IPS-18c (cell line): Measurements from ENCODE around the gene TEX26.

Experiments
- H3K4me3 ChIP-seq: 2 replicates; pipeline ENCODE4 v1.7.0; 2013; ENCODE audit warnings: low read depth, mild to moderate bottlenecking, low read length, moderate library complexity; ENCODE audit not compliant: insufficient read depth
- H3K9me3 ChIP-seq: one replicate; pipeline ENCODE4 v1.6.1; 2013; ENCODE audit warnings: mild to moderate bottlenecking, low read length, moderate library complexity; ENCODE audit not compliant: control insufficient read depth, insufficient read depth

Gene TEX26

DNA sequence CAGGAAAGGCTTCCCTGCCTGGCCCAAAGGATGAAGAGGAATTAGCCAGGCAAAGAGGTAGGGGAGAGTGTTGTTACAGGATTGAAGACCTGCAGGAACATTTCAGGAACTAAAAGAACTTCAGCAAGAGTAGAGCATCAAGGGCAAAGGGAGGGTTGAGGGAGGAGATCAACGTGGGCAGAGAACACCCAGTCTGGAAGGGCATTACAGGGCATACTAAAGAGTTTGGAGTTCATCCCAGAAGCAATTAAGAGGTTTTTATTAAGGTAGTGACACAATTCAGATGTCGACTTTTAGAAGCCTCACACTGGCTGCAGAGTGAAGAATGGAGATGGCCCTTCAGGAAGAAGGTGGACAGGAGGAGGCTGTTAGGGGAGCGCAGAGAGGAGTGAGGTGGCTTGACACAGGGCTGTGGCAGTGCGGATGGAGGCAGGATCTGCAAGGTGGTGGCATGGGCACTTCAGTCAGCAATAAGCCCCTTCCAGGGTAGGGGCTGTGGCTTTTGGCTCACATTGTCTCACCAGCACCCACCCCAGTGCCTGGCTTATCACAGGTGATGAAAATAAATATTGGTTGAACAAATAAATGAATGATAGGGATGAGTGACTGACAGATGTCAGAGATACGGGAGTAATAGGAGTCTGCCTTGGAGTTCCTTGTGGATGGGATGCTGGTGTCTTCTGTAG is 24.9 kb downstream of the TEX26 start:
- H3K4me3 ChIP-seq, result no peak overlapping the region
- no peaks in the 10 kb centered on the region for H3K9me3 ChIP-seq

DNA sequence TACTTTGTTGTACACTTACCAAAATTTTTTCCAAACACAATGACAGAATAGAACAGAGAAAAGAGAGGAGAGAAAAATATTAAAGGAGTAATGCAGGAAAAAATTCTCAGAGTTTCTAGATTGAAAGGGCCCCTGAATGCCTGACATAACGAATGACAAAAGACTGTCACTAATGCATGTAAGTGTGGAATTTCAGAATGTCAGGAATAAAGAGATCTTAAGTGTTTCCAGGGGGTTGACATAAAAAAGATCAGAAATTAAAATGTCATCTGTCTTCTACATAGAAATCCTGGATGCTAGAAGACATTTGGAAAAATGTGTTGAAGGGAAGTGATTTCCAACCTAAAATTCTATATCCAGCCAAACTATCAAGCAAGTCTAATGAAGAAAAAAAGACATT is 27.2 kb downstream of the TEX26 start:
- H3K9me3 ChIP-seq, result no peaks in the 10 kb centered on the region
- no peak overlapping the region for H3K4me3 ChIP-seq

DNA sequence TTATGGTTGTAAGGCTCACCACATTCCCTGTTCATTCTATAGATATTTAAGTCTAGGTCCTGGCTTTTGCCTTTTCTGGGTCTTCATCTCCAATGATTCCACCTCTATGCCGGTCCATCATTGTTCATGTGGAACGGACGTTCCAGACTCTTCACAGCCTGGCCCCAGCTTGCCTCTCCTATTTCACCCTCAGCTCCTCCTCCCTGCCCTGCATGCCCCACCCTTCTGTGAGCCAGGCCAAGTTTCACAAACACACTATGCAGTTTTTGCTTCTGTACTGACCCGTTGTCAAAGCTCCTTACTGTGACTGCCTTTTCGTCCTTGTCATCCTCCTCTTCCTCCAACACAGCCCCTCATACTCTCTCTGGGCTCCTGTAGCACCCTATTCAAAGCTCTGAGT is 31.3 kb downstream of the TEX26 start:
- H3K4me3 ChIP-seq, result no peak overlapping the region

DNA sequence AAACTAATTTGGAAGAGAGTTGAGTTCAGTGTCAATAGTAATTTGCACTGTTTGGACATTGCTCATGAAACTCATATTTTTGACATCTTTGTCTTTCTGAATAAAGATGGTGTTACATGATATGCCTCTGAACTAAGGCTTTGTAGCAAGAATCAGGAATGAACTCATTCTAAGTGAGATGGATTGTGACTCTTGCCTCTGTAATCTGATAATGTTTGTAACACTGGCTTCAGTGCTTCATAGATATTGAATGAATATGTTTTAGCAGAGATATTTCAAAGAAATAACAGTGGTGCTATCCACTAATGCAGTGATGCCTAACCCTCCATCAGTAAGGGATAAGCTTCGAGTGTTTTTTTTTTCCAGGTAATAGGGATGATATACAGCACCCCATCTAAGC is 32.9 kb downstream of the TEX26 start:
- H3K9me3 ChIP-seq, result peaks cover 2% of the 10 kb centered on the region
- H3K4me3 ChIP-seq, result no peak overlapping the region

More for the DNA sequence above, 31.3 kb downstream of the TEX26 start:
- peaks cover 2% of the 10 kb centered on the region for H3K9me3 ChIP-seq

DNA sequence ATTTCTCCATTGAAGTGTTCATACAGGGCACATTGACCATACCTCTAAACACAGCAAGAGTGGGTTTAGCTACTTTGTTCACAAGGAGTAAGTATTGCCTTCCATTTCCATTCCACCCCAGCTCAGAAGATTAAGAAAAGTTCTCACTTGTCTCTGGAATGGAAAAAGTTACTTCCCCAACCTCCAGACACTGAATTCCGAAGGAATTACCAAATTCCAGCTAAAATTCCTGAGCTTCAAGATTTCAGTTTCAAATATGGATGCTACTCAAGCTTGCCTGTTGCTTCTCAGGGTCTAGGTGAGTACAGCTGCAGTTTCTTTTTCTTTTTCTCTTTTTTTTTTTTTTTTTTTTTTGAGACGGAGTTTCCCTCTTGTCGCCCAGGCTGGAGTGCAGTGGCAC is 33.6 kb downstream of the TEX26 start:
- Histone ChIP-seq H3K4me3 (no peak overlapping the region), H3K9me3 (peaks cover 2% of the 10 kb centered on the region)

DNA sequence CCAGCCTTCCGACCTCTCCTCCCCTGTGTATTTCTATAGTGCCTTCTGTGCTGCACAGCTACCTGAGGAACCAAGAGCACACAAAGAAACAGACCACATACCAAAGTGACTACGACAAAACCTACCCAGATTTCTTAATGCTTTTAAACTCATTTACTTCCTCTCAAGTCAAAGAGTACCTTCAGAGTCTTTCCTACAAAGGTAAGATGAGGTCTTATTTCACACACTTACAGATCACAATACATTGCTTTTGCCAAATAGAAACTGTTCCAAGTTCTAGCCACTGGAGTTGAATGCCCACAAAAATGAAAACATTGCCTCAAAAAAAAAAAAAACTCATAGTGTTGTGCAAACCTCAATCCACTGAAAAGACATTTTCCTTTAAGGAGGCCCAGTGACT is 36.4 kb downstream of the TEX26 start:
- H3K4me3 ChIP-seq, result no peak overlapping the region
- H3K9me3 ChIP-seq, result peaks cover 2% of the 10 kb centered on the region

DNA sequence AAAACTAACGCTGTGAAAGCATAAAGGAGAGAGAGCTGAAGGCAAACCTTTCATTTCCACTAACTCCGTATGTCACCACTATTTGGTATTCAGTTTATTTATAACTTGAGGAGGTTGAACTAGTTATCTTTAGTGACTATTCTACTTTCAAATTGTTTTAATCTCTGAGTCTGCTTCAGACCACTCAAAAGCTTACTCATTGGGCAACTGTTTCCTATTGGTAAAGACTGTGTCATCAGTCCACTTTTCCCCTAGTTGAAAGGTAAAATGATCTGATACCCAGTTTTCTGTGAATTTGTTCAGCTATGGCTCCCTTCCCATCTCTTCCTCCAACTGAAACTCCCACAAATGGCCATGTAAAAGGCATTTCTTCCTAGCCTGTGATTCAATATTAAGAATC is 39.1 kb downstream of the TEX26 start:
- H3K9me3 ChIP-seq, result no peaks in the 10 kb centered on the region
- H3K4me3 ChIP-seq, result no peak overlapping the region

DNA sequence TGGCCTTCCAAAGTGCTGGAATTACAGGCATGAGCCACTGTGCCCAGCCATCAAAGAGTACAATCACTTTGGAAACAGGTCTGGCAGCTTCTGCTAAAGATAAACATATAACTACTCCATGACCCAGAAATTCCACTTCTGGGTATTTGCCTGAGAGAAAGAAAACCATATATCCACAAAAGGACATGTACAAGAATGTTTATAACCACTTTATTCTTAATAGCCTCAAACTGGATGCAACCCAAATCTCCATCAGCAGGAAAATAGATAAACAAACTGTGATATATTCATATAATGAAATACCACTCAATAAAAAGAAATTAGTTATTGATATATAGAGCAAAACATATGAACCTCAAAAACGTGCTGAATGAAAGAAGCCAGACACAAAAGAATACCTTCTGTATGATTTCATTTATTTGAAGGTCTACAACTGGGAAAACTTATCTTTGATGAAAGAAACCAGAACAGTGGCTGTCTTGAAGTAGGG is 40.5 kb downstream of the TEX26 start:
- H3K9me3 ChIP-seq, result no peaks in the 10 kb centered on the region
- H3K4me3 ChIP-seq, result no peak overlapping the region

DNA sequence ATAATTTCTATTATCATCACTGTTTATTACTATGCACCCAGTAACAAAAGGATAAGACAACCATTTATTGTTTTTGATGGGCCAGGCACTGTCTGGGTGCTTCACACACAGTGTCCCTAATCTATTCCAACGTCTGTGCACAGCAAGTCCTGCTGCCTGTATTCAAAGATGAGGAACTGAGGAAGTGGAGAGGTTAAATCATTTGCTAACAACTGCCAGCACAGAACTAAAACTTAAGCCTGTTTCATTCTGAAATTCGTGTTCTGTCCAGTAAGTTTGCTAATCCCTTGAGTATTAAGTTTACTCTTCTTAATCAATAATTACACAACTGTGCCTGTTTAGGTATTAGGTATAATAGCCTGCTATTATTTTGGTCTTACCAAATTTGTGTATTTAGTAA is 41.9 kb downstream of the TEX26 start:
- H3K4me3 ChIP-seq, result no peak overlapping the region
- H3K9me3 ChIP-seq, result no peaks in the 10 kb centered on the region

DNA sequence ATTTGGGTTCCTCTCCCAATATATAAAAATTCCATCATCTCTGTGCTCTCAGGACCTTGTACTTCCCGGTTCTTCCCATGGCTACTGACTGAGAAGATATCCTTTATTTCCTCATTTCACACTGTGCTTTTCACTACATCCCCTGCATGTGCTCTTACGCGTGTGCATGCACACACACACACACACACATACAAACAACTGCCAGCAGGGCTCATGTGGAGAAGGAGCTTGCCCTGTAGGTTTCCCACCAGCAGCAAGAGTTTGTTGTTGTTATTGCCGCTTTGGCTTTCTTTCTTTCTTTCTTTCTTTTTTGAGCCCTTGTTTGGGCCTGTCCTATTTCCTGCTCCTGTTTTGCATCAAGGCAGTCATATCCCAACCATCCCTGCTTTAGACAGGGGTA is 43.6 kb downstream of the TEX26 start:
- no peaks in the 10 kb centered on the region for H3K9me3 ChIP-seq
- H3K4me3 ChIP-seq, result no peak overlapping the region

DNA sequence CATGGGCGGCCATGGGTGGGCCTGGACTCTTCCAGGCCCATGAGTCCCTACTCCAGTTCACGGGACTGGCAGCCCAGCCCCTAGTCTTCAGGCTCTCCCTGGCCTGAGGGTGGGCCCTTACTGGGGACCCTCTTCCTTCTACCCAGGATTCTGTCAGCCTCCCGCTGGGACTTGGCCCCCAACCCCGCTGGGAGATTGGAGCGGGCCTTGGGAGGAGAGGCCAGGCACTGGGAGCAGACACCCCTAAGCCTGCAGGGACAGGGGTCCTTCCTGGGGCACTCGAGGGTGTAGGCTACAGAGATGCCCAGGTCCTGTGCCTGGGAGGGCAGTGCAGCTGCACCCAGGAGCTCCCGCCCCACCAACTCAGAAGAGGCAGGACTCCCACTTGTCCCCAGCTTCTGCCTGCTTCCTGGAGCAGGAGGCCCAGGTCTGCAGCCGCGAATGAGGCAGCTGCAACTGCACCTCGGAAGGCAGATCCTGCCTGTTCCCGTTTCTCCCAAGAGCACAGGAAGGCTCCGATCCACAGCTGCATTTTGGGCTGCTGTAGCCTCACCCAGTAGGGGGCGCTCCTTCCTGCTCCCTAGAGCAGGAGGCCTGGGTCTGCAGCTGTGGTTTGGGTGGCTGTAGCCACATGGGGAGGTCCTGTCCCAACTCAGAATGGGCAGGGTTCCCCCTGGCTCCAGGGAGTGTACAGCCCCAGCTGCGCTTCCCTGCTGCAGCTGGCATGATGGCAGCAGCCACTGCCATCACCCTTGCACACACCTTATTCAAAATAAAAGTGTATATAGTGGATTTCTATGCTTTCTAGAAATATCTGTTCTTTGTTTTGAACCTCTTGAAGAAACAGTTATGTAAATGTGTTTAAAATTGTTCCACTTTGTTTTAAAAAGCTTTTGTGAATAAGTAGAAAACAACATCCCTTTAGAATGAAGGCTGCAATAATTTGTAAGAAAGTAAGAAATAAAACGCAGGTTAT is 46.8 kb downstream of the TEX26 start:
- H3K9me3 ChIP-seq, result no peaks in the 10 kb centered on the region

DNA sequence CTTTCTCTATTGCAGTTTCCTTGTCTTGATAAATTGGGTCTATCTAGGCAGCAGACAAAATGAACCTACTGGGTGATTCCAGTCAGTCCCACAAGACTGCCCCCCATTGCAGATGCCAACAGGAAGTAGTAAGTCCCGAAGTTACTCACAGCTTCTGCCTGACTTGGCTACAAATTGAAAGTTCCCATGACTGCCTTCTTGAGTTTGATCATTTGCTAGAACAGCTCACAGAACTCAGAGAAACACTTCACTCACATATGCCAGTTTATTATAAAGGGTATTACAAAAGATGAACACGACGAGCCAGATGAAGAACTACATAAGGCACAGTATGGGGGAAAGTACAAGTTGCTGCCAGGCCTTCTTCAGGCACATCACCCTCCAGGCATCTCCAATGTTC is 50.0 kb downstream of the TEX26 start:
- Histone ChIP-seq H3K9me3 (no peaks in the 10 kb centered on the region), H3K4me3 (no peak overlapping the region)

More for the DNA sequence above, 46.8 kb downstream of the TEX26 start:
- no peak overlapping the region for H3K4me3 ChIP-seq

DNA sequence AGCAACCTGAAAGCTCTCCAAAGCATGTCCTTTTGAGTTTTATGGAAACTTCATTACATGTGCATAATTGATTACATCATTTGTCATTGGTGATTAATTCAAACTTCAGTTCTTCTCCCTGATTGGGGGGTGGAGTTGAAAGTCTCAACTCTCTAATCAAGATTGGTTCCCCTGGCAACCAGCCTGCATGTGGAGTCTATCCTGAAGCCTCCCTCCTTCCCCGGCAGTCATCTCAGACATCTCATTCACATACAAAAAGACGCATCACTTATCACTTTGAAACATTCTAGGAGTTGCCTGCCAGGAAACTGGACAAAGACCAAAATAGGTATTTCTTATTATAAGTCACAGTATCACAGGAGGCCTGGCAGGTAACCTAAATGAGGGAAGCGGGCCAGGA is 50.5 kb downstream of the TEX26 start:
- no peak overlapping the region for H3K4me3 ChIP-seq
- H3K9me3 ChIP-seq, result no peaks in the 10 kb centered on the region

DNA sequence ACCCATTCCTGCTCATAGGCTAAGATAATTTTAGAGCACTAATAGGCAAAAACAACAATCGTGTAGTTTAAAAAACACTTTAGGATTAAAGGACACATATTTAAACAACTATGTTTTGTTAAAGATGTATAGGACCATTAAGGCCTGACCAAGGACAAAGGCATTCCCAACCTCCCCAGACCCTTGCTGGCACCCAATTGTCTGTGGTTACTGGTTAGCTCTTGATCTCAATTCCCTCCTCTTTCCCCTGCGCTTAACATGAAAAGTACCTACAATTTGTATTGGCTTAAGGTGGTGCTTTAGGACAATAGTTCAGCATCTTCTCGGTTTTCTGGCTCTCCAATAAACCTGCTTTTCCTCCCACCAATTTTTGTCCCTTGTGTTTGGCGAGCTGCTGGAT is 51.0 kb downstream of the TEX26 start:
- no peak overlapping the region for H3K4me3 ChIP-seq

DNA sequence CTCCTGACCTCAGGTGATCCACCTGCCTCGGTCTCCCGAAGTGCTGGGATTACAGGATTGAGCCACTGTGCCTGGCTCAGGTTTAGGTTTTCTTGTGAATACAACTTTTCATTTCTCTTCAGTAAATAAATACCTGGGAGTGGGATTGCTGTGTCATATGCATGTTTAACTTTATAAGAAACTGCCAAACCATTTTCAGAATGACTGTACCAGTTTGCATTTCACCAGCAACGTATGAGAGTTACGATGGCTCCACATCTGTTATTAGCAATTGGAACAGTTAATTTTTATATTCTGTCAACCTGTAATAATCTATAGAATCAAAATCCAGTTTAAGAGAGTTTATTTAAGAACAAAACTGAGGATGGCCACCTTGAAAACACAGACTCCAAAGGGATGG is 52.2 kb downstream of the TEX26 start:
- no peaks in the 10 kb centered on the region for H3K9me3 ChIP-seq
- H3K4me3 ChIP-seq, result no peak overlapping the region

More for the DNA sequence above, 51.0 kb downstream of the TEX26 start:
- H3K9me3 ChIP-seq, result no peaks in the 10 kb centered on the region

DNA sequence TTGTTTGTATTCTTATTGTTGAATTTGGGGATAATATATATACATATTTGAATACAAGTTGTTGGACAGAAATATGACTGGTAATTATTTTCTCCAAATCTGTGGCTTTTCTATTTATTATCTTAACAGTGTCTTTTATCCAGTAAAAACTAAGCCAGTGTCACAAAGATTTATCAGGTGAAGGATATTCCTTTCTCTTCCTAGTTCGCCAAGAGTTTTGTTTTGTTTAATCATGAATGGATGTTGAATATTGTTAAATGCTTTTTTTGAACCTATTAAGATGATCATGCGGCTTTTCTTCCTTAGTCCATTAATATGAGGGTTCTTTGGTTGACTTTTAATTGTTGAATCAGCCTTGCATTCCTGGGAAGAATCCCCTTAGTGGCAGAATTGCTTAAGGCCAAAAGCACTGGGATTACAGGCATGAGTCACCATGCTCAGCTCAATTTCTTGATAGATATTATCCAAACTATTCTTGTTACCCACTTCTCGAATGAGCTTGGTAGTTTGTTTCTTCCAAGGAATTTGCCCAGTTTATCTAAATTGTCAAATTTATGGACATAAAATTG is 53.3 kb downstream of the TEX26 start:
- no peaks in the 10 kb centered on the region for H3K9me3 ChIP-seq
- H3K4me3 ChIP-seq, result no peak overlapping the region

DNA sequence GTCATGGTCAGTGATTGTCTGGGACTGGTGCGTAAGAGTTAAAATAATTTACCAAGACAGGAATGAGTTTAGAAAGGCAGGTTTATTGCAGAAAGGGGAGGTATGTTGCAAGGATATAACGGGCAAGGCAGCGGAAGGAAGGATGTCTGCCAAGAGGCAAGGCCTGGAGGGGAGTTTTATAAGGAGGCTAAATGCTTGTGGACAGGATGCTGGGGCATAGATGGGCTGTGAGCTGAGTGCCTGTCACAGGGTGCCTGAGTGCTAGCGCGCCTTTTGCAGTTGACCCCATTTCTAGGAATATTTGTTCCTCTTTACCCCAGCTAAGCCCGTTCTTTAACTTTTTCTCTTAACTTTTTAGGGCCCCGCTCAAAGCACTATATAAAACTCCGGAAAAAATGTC is 58.7 kb downstream of the TEX26 start:
- no peaks in the 10 kb centered on the region for H3K9me3 ChIP-seq

DNA sequence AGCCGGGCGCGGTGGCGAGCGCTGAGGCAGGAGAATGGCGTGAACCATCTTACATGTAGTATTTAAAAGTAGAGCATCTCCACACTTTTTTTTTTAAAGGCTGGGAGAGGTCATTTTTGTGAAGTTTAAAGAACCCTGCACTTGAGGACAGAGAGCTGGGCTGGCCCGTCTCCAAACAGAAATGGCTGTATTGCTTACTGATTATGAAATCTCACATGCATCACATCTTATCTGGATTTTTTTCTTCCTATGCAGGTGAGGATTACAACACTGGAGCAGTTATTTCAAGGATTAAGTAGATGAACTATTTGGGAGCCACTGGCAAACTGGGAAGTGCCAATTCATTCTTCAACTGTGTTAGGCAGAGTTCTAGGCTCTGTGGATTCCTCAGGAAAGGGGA is 59.5 kb downstream of the TEX26 start:
- Histone ChIP-seq H3K4me3 (no peak overlapping the region), H3K9me3 (no peaks in the 10 kb centered on the region)

More for the DNA sequence above, 58.7 kb downstream of the TEX26 start:
- no peak overlapping the region for H3K4me3 ChIP-seq
